GM12892 (cell line): Measurements from ENCODE around the gene SDK1.

Source experiments
- DNase-seq: peaks from one replicate; pipeline ENCODE4 v3.0.0; 2011; ENCODE audit not compliant: insufficient read length
- FAIRE-seq: peaks from 2 replicates; lab custom pipeline; 2011; peaks lifted over from hg19 to GRCh38; lab: Jason Lieb, UNC
- POLR2A ChIP-seq: IDR thresholded peaks from 2 replicates; pipeline ENCODE4 v1.6.1; 2011; ENCODE audit warnings: low read depth, low read length, control low read depth
- POLR2AphosphoS5 ChIP-seq: IDR thresholded peaks from 2 replicates; pipeline ENCODE4 v1.6.1; 2011; ENCODE audit warnings: low read depth, low read length, control low read depth
- TAF1 ChIP-seq: IDR thresholded peaks from 2 replicates; pipeline ENCODE4 v1.6.1; 2011; ENCODE audit warnings: low read depth, mild to moderate bottlenecking, control low read depth, low read length, borderline replicate concordance

SDK1 gene

DNA sequence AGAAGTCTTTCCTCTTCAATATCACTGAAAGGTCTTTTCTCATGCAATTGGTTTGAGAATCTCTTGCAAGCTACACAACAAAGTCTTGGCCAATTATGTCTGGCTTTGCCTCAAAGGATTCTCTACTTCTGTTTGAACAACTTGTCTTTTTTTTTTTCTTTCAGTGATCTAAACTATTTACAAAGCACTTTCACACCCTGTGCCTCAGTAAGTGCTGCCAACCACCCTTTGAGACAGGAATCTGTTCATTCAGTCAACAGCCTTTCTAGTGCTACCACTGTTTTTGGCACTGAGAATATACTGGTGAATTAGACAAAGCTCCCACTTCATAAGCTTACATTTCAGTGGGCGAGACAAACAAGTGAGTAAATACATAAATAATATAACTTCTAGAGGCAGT, 26.9 kb upstream of the SDK1 start:
- DNase-seq (no peak), FAIRE-seq (no peak)
- TF ChIP-seq POLR2A: no peak
- no peak for TF ChIP-seq TAF1

DNA sequence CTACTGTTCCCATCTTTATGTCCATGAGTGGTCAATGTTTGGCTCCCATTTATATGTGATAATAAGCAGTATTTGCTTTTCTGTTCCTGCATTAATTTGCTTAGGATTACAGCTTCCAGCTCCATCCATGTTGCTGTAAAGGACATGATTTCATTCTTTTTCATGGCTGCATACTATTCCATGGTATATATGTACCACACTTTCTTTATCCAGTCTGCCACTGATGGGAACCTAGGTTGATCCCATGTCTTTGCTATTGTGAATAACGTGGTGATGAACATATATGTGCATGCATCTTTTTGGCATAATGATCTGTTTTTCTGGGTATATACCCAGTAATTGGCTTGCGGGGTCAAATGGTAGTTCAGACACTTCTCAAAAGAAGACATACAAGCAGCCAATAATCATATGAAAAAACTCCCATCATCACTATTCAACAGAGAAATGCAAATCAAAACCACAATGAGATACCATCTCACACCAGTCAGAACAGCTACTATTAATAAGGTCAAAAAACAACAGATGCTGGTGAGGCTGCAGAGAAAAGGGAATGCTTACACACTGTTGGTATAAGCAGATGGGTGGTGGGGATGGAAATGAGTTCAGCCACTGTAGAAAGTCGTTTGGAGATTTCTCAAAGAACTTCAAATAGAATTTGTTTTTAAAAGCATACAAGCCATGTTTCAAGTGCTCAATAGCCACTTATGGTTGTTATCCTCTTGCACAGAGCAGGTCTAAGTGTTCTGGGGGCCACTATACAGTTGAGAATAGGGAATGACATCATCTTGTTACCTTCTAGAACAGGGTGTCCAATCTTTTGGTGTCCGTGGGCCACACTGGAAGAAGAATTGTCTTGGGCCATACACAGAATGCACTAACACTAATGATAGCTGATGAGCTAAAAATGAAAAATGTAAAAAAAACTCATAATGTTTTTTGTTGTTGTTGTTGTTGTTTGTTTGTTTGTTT, 23.2 kb upstream of the SDK1 start:
- DNase-seq (no peak), FAIRE-seq (no peak)
- TF ChIP-seq POLR2A: no peak

DNA sequence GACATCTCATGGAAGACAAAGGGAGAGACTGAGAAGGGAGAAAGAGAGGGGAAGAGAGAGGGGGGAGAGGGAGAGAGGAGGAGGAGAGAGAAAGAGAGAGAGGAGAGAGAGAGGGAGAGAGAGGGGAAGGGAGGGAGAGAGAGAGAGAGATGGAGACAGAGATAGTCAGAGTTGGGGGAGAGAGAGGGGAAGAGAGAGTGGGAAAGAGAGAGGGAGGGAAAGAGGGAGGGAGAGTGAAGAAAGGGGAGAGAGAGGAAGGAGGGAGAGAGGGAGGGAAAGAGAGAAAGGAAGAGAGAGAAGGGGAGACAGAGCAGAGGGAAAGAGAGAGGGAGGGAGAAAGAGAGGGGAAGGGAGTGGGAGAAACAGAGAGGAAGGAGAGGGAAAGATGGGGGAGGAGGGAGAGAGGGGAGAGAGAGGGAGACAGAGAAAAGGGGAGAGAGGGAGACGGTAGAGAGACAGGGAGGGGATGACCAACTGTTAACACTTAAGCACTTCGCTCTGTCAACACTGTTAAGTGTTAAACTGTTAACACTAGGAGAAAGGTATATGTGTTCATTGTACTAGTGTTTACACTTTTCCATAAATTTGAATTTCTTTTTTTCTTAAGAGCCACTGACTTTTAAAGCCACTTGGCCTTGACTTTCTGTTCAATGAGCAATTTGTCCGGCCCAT, 21.8 kb upstream of the SDK1 start:
- FAIRE-seq: no peak
- no peak for DNase-seq
- TF ChIP-seq POLR2A: no peak
- no peak for TF ChIP-seq TAF1
- no peak for TF ChIP-seq POLR2AphosphoS5

DNA sequence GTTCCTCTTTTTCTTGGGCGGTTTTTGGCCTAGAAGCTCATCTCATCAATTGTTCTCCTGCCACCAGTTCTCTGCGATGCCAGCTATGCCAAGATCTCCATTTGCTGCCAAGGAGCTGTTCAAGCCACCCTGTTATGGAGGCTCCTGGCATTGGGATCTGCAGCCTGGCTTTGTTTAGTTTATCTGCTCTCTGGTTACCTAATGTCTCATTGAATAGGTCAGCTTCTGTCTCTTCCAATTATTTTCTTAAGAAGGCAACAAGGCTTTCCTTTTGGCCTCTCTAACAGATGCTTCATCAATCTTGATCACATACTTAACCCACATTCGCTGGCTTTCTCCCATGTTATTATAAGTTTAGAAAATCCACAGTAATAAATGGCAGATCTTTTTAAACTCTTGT, 20.6 kb upstream of the SDK1 start:
- TF ChIP-seq TAF1 (no peak), POLR2AphosphoS5 (no peak), POLR2A (no peak)
- DNase-seq (no peak), FAIRE-seq (no peak)

DNA sequence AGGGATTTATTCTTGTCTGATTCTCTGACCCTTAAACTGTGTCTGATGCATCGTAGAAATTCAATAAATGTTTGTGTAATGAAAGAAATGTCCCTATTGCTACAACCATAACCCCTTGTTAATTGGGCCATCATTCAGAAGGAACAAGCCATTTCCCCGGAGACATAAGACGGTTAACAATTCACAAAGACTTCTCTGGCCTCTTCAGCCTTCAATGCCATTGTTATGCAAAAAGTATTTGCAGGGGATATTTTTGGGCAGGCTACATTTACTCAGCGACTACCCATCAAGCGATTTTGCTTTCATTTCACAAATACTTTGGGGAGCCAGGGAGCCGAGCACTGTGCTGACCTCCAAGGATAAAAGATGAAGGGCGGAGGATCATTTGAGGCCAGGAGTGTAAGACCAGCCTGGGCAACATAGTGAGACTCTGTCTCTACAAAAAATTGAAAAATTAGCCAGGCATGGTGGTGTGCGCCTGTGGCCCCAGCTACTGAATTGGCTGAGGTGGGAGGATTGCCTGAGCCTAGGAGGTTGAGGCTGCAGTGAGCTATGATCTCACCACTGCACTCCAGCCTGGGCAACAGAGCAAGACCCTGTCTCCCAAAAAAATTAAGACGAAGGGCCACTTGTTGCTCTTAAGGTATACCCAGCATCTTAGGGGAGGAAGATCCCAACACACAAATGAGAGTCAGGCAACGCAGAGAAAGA, 20.0 kb upstream of the SDK1 start:
- no peak for TF ChIP-seq TAF1
- DNase-seq: no peak
- FAIRE-seq: no peak

DNA sequence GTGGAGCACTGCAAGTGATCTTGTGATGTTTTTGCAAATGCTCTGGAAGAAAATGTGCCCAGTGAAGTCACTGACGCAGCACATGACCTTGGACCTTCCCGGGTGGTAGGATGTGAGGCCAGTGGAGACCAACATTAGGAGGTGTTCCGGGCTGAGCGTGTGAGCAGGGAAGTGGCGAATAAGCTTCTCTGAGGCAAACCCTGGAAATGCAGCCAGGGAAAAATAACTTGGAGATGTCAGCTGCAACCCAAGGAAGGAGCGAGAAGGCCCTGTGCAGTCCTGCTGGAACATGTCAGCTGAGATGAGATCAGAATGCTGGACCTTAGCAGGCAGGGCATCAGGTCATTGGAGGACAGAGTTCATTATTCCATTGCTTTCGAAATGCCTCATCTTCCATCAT, 18.6 kb upstream of the SDK1 start:
- TF ChIP-seq TAF1 (no peak), POLR2A (no peak), POLR2AphosphoS5 (no peak)
- FAIRE-seq (no peak), DNase-seq (no peak)

DNA sequence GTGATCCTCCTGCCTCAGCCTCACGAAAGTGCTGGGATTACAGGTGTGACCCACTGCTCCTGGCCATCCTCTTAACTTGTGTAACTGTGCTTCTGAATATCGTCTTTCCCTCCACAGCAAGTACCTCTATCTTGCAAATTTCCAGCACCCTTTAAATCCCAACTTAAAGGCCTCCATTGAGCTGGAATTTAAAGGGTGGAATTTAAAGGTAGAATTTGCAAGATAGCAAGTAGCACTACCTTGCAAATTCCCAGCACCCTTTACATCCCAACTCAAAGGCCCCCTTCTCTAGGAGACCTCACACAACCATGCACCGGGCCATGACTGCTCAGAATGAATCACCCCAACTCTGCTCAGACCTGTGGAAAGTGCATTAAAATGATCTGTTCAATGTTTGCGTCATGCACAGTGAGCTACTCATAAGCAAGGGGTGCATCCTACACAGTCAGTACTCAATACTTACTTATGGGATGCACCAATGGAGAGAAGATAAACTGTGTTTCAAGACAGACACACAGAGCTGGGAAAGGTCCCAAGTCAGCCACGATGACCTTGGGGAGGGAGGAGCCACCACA, 17.8 kb upstream of the SDK1 start:
- FAIRE-seq (no peak), DNase-seq (no peak)
- TF ChIP-seq TAF1 (no peak), POLR2AphosphoS5 (no peak), POLR2A (no peak)

DNA sequence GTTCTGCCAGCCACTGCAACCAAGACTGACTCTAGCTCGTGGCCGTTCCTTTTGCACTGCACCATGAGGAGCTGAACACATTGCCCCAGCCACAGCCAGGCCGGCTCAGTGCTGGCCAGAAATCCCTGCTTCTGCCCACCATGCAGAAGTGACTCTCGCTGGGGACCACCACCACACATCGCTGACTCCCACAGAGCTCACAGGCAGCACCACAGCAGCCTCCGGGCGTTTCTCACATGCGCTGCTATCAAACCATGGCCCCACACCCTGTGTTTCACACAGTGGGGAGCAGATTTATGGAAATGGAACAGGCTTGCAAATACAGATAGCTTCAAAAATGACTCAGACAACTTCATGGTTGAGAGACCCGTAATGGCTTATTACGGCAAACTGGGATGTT, 15.4 kb upstream of the SDK1 start:
- FAIRE-seq: no peak
- no peak for TF ChIP-seq TAF1
- no peak for TF ChIP-seq POLR2A
- TF ChIP-seq POLR2AphosphoS5: no peak
- DNase-seq: no peak

DNA sequence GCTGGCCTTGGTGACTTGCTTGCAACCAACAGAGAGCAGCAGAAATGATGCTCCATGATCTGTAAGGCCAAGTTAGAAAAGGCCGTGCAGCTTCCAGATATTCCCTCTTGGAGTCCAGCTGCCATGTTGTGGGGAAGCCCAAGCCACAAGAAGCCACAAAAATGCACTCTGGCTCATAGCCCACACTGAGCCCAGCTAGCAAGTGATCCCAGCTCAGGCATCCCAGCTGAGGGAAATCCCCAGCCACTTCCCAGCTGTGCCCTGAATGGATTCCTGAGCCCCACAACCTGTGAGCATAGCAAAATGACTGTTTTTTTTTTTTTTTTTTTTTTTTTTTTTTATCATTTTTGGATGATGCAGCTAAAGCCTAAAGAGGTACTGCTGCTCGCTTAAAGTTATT, 11.1 kb upstream of the SDK1 start:
- TF ChIP-seq POLR2A: no peak
- no peak for TF ChIP-seq POLR2AphosphoS5
- TF ChIP-seq TAF1: no peak
- FAIRE-seq: no peak
- DNase-seq: no peak

DNA sequence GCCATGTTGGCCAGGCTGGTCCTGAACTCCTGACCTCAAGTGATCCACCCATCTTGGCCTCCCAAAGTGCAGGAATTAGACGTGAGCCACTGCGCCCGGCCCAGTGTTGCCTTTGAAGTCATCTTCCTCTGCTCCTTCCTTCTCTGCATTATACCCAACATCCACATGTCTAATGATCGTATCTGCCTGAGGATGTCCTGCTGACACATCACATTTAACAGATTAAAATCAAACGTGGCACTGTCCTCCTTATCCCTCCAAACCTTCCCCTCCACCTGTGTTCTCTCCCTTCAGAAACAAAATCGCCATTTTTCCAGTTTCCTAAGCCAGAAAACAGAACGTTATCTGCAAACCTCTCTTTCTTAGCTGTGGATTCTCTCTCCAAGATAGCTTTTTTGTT, 8.4 kb upstream of the SDK1 start:
- FAIRE-seq: no peak
- TF ChIP-seq POLR2AphosphoS5 (no peak), POLR2A (no peak), TAF1 (no peak)
- DNase-seq: no peak

DNA sequence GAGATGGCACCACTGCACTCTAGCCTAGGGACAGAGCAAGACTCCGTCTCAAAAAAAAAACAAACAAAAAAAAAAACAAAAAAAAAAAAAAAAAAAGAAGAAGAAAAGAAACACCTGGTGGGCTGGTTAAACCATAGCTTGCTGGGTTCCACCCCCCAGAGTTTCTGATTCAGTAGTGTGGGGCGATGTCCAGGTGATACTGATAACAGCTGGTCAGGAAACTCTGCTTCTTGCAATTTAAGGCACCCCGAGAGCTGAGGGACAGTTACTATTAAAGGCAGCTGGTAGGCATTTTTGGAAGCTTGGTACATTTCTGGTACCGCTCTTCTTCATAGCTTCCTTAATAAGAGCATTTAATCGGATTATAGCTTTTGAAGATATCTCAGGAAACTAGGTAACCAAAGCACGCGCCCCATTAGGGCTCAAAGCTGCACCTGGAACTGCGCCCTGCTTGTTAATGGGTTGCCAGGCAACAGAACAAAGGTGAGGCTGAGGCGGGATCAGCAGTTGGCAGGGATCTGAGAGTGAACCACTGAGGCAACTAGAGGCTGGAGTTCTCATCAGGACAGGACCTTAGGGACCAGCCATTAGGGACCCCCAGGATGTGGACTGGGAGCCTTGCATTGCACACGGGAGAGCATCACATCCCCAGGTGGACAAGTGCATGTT, 6.5 kb upstream of the SDK1 start:
- FAIRE-seq (no peak), DNase-seq (no peak)
- TF ChIP-seq POLR2AphosphoS5 (no peak), POLR2A (no peak), TAF1 (no peak)
